ENCODE data around the gene FUBP1. TPM values are rescaled to one million over a fixed set of nuclear protein-coding genes. Genes with fewer than 3 reads are reported as not detected.

The FUBP1 gene
- total and polyA plus RNA-seq, 2 donors (not counting 1 experiment from before 2014, with no cell fraction given): 95.8 to 249 TPM

DNA sequence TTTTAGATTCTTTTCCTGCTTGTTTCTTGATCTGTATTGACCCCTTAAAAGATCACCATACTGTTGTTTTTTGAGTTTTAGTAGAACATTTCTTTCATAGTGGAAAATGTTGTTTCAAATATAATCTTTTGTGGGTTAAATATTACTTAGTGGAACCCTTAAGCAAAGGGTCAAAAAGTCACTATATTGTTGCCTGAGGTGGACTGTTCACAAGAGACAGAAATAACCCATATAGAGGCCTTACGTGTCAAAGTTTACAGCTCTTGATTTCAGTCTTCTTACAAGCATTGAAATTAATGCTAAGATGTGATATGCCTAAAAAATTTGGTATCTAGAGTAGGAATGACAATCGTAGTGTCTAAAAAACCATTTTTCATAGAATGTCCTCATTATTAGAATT, 32.2 kb upstream of the FUBP1 start:
- H3K27me3 ChIP-seq (replicated peaks in 1 of 4; ENCODE audit: control extremely low read depth in 1 of 4, control insufficient read depth in 3 of 4, insufficient read depth in 4 of 4, low read length in 3 of 4): no peaks in the 10 kb centered on the region
- H3K4me3 ChIP-seq (ENCODE audit: control extremely low read depth in 1 of 5, extremely low read depth in 1 of 5, insufficient read depth in 1 of 5, low read depth in 2 of 5, low read length in 4 of 5): no peak overlapping the region
- Mint-ChIP-seq H3K27ac (no peak overlapping the region), H3K4me1 (peaks cover 18% of the 10 kb centered on the region), H3K4me3 (no peak overlapping the region), H3K9me3 (ENCODE audit: insufficient read depth) (no peaks in the 10 kb centered on the region), H3K27me3 (no peaks in the 10 kb centered on the region)
- TF ChIP-seq EZH2 (IDR thresholded peaks at IDR 0.05; ENCODE audit: borderline replicate concordance, insufficient read depth, low read depth, low read length, poor library complexity, severe bottlenecking): no peak
- TF ChIP-seq, protein P1, sequence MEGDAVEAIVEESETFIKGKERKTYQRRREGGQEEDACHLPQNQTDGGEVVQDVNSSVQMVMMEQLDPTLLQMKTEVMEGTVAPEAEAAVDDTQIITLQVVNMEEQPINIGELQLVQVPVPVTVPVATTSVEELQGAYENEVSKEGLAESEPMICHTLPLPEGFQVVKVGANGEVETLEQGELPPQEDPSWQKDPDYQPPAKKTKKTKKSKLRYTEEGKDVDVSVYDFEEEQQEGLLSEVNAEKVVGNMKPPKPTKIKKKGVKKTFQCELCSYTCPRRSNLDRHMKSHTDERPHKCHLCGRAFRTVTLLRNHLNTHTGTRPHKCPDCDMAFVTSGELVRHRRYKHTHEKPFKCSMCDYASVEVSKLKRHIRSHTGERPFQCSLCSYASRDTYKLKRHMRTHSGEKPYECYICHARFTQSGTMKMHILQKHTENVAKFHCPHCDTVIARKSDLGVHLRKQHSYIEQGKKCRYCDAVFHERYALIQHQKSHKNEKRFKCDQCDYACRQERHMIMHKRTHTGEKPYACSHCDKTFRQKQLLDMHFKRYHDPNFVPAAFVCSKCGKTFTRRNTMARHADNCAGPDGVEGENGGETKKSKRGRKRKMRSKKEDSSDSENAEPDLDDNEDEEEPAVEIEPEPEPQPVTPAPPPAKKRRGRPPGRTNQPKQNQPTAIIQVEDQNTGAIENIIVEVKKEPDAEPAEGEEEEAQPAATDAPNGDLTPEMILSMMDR (IDR thresholded peaks at IDR 0.05): no peak
- intact Hi-C loops (cut with micrococcal nuclease): no loop called here
- H4K20me1 ChIP-seq (ENCODE audit: control insufficient read depth, insufficient read depth, low read length, poor library complexity, severe bottlenecking): no peaks in the 10 kb centered on the region
- H3K4me1 ChIP-seq (ENCODE audit: control insufficient read depth in 2 of 2, insufficient read depth in 2 of 2, low read length in 2 of 2): peaks cover 0 to 13% of the 10 kb centered on the region in 2 donors
- no peak for DNase-seq
- H3K9me3 ChIP-seq (ENCODE audit: control extremely low read depth in 1 of 3, control insufficient read depth in 2 of 3, insufficient read depth in 1 of 3, low read length in 2 of 3): no peaks in the 10 kb centered on the region
- H3K36me3 ChIP-seq (replicated peaks in 1 of 2; ENCODE audit: control extremely low read depth in 1 of 2, control insufficient read depth in 1 of 2, extremely low read depth in 1 of 2, insufficient read depth in 2 of 2, low read length in 1 of 2): no peaks in the 10 kb centered on the region
- H3K27ac ChIP-seq (ENCODE audit: low read length in 2 of 2): no peak overlapping the region
- POLR2A ChIA-PET: no interaction called here
- H2AFZ ChIP-seq (ENCODE audit: insufficient read depth, low read depth, low read length, poor library complexity, severe bottlenecking): no peak overlapping the region
- no peak overlapping the region for H3K4me2 ChIP-seq (replicated peaks; ENCODE audit: low read depth, low read length, poor library complexity, severe bottlenecking)
- H3K9ac ChIP-seq (ENCODE audit: low read length): no peak overlapping the region
- H3K79me2 ChIP-seq (ENCODE audit: control insufficient read depth, insufficient read depth, low read length): peaks cover 16% of the 10 kb centered on the region
- WGBS (ENCODE audit: insufficient coverage): no CpG with 5 or more reads among the region's 2 CpGs
- ATAC-seq (ENCODE audit: low read depth): no peak
- CTCF ChIA-PET: interaction anchor here (1.5 kb wide), 1 partner anchor 32 kb away, joined by 3 read pairs; the partner anchor contains the start of gene FUBP1

DNA sequence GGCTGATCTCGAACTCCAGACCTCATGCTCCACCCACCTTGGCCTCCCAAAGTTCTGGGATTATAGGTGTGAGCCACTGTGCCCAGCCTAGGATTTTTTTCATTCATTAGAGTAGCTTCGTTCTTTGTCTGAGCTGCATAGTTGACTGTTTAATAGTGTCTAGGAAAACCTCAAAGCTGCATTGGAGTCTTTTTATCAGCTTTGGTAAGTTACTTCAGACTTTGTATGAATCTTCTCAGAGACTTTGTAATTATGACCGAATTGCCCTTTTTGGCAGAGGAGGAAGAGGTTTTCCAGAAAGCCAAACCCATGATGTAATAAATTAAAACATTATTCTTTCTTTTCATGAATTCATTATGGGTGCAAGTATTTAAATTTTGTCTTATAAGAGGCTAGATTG, 31.0 kb upstream of the FUBP1 start:
- Histone ChIP-seq H3K4me2 (replicated peaks; ENCODE audit: low read depth, low read length, poor library complexity, severe bottlenecking) (no peak overlapping the region), H2AFZ (ENCODE audit: insufficient read depth, low read depth, low read length, poor library complexity, severe bottlenecking) (no peak overlapping the region), H3K79me2 (ENCODE audit: control insufficient read depth, insufficient read depth, low read length) (peaks cover 16% of the 10 kb centered on the region), H3K27ac (ENCODE audit: low read length in 2 of 2) (no peak overlapping the region), H3K9me3 (ENCODE audit: control extremely low read depth in 1 of 3, control insufficient read depth in 2 of 3, insufficient read depth in 1 of 3, low read length in 2 of 3) (no peaks in the 10 kb centered on the region), H3K9ac (ENCODE audit: low read length) (no peak overlapping the region), H3K4me3 (ENCODE audit: control extremely low read depth in 1 of 5, extremely low read depth in 1 of 5, insufficient read depth in 1 of 5, low read depth in 2 of 5, low read length in 4 of 5) (no peak overlapping the region), H3K27me3 (replicated peaks in 1 of 4; ENCODE audit: control extremely low read depth in 1 of 4, control insufficient read depth in 3 of 4, insufficient read depth in 4 of 4, low read length in 3 of 4) (no peaks in the 10 kb centered on the region), H3K36me3 (replicated peaks in 1 of 2; ENCODE audit: control extremely low read depth in 1 of 2, control insufficient read depth in 1 of 2, extremely low read depth in 1 of 2, insufficient read depth in 2 of 2, low read length in 1 of 2) (no peaks in the 10 kb centered on the region), H3K4me1 (ENCODE audit: control insufficient read depth in 2 of 2, insufficient read depth in 2 of 2, low read length in 2 of 2) (peaks cover 0 to 14% of the 10 kb centered on the region in 2 donors), H4K20me1 (ENCODE audit: control insufficient read depth, insufficient read depth, low read length, poor library complexity, severe bottlenecking) (no peaks in the 10 kb centered on the region)
- Mint-ChIP-seq H3K9me3 (ENCODE audit: insufficient read depth) (no peaks in the 10 kb centered on the region), H3K4me3 (no peak overlapping the region), H3K4me1 (peaks cover 28% of the 10 kb centered on the region), H3K27me3 (no peaks in the 10 kb centered on the region), H3K27ac (no peak overlapping the region)
- no peak for ATAC-seq (ENCODE audit: low read depth)
- TF ChIP-seq, protein P1 (IDR thresholded peaks at IDR 0.05): no peak
- no peak for TF ChIP-seq EZH2 (IDR thresholded peaks at IDR 0.05; ENCODE audit: borderline replicate concordance, insufficient read depth, low read depth, low read length, poor library complexity, severe bottlenecking)
- CTCF ChIA-PET: interaction anchor here (1.5 kb wide), 1 partner anchor 31 kb away, joined by 3 read pairs; the partner anchor contains the start of gene FUBP1
- intact Hi-C loops (cut with micrococcal nuclease): no loop called here
- 100% methylated on average over 1 of the region's 3 CpGs for WGBS (ENCODE audit: insufficient coverage)
- no peak for DNase-seq
- POLR2A ChIA-PET: no interaction called here
